ENCODE data around the gene ACSBG1. TPM values are rescaled to one million over a fixed set of nuclear protein-coding genes. Genes with fewer than 3 reads are reported as not detected.
A peak's percentile ranks its signal among the peaks of the same experiment; 100 is the strongest.

The ACSBG1 gene
- total RNA-seq, 2 donors from 2014 or later, result 7.4 TPM; not detected in 1

DNA sequence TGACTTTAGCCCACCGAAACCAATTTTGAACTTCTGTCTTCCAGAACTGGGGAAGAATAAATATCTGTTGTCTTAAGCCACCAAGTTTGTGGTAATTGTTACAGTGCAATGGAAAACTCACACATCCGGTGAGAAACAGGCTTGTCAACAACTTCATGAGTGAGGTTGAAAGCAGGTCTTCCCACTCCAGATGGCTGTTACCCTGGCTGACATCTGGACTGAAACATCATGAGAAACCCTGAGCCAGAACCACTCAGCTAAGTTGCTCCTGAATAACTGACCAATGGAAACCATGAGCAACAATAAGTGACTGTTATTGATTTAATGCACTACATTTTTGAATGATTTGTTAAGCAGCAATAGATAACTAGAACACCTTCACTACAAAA is 10.3 kb downstream of the ACSBG1 start:
- Histone ChIP-seq H3K27me3 (replicated peaks; ENCODE audit: insufficient read depth) (no peaks in the 10 kb centered on the region), H3K4me3 (no peak overlapping the region), H3K4me1 (replicated peaks) (peaks cover 4% of the 10 kb centered on the region), H3K9me3 (no peaks in the 10 kb centered on the region), H3K36me3 (no peaks in the 10 kb centered on the region), H3K27ac (no peak overlapping the region)
- no peak for DNase-seq (ENCODE audit: low spot score)
- WGBS, result 80% methylated on average over 2 of the region's 2 CpGs
- TF ChIP-seq POLR2AphosphoS5 (IDR thresholded peaks at IDR 0.05) (no peak), POLR2A (IDR thresholded peaks at IDR 0.05) (no peak)
- TF ChIP-seq, protein P1, sequence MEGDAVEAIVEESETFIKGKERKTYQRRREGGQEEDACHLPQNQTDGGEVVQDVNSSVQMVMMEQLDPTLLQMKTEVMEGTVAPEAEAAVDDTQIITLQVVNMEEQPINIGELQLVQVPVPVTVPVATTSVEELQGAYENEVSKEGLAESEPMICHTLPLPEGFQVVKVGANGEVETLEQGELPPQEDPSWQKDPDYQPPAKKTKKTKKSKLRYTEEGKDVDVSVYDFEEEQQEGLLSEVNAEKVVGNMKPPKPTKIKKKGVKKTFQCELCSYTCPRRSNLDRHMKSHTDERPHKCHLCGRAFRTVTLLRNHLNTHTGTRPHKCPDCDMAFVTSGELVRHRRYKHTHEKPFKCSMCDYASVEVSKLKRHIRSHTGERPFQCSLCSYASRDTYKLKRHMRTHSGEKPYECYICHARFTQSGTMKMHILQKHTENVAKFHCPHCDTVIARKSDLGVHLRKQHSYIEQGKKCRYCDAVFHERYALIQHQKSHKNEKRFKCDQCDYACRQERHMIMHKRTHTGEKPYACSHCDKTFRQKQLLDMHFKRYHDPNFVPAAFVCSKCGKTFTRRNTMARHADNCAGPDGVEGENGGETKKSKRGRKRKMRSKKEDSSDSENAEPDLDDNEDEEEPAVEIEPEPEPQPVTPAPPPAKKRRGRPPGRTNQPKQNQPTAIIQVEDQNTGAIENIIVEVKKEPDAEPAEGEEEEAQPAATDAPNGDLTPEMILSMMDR (IDR thresholded peaks at IDR 0.05), result no peak
- intact Hi-C loops (cut with DNase I), result no loop called here

DNA sequence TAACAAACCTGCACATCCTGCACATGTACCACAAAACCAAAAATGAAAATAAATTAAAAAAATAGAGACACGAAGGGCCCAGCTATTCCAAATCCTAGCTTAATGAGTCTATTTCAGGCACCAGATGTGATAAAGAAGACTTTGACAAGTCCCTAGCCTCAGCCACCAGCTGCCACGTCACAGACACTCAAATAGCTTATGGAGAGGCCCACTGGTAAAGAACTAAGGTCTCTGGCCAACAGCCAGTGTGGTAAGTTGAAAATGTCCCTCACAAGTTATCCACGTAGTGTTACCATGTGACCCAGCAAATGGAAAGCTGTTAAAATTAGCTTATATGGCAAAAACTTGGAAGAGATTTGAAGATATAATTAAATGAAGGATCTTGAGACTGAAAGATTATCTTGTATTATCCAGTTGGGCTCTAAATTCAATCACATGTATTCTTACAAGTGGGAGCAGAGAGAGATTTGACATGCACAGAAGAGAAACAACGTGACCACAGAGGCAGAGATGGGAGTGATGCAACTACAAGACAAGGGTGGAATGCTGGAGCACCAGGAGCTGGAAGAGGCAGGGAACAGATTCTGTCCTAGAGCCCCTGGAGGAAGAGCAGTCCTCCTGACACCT is 10.9 kb downstream of the ACSBG1 start:
- H3K9me3 ChIP-seq, result no peaks in the 10 kb centered on the region
- no peak overlapping the region for H3K4me3 ChIP-seq
- H3K36me3 ChIP-seq, result no peaks in the 10 kb centered on the region
- 62% methylated on average over 4 of the region's 4 CpGs for WGBS
- no peak for DNase-seq (ENCODE audit: low spot score)
- intact Hi-C loops (cut with DNase I), result no loop called here
- H3K27me3 ChIP-seq (replicated peaks; ENCODE audit: insufficient read depth), result no peaks in the 10 kb centered on the region
- H3K27ac ChIP-seq, result no peak overlapping the region
- TF ChIP-seq POLR2AphosphoS5 (IDR thresholded peaks at IDR 0.05), result no peak
- TF ChIP-seq, protein P1 (IDR thresholded peaks at IDR 0.05), result no peak
- no peak for TF ChIP-seq POLR2A (IDR thresholded peaks at IDR 0.05)
- H3K4me1 ChIP-seq (replicated peaks), result peaks cover 4% of the 10 kb centered on the region

DNA sequence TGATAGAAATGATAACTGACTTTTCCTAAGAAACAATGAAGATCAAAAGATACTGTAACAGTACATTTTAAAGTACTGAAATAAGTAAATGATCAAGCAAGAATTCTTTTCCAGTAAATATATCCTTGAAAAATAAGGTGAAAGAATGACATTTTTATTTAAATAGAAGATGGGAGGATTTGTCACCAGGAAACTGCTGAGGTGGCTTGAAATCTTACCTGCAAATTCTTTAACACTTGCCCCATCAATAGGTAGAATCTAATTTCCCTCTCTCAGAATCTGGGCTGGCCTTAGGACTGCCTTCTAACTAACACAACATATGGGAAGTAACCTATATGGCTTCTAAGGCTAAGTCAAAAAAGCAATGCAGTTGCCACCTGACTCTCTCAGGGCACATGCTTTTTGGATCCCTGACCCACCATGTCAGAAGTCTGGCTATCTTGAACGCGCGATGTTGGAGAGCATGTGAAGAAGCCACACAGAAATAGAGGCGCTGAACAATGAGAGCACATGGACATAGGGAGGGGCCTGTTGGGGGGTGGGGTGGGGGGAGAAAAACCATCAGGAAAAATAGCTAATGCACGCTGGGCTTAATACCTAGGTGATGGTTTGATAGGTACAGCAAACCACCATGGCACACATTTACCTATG is 11.5 kb downstream of the ACSBG1 start:
- Histone ChIP-seq H3K4me1 (replicated peaks) (peaks cover 4% of the 10 kb centered on the region), H3K27me3 (replicated peaks; ENCODE audit: insufficient read depth) (no peaks in the 10 kb centered on the region), H3K9me3 (no peaks in the 10 kb centered on the region), H3K27ac (peak overlapping the region in 1 of 2 donors; percentile 78), H3K4me3 (no peak overlapping the region), H3K36me3 (no peaks in the 10 kb centered on the region)
- no peak for TF ChIP-seq POLR2AphosphoS5 (IDR thresholded peaks at IDR 0.05)
- TF ChIP-seq POLR2A (IDR thresholded peaks at IDR 0.05), result no peak
- TF ChIP-seq, protein P1 (IDR thresholded peaks at IDR 0.05), result no peak
- WGBS, result 80% methylated on average over 5 of the region's 5 CpGs
- DNase-seq (ENCODE audit: low spot score), result no peak
- intact Hi-C loops (cut with DNase I), result no loop called here

DNA sequence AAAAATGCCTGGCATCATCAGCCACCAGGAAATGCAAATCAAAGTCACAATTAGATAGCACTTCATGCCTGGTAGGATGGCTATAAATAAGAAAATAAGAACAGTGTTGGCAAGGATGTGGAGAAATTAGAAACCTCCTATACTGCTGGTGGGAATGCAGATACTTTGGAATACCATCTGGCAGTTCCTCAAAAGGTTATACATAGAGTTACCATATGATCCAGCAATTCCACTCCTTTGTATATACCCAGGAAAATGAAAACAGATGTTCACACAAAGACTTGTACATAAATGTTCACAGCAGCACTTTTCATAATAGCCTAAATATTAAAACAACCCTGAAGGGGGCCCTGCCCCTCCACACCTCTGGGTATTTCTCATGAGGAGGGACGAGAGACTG is 13.7 kb downstream of the ACSBG1 start:
- no peaks in the 10 kb centered on the region for H3K27me3 ChIP-seq (replicated peaks; ENCODE audit: insufficient read depth)
- TF ChIP-seq POLR2A (IDR thresholded peaks at IDR 0.05) (no peak), POLR2AphosphoS5 (IDR thresholded peaks at IDR 0.05) (no peak)
- TF ChIP-seq, protein P1 (IDR thresholded peaks at IDR 0.05), result no peak
- intact Hi-C loops (cut with DNase I), result no loop called here
- 54% methylated on average over 1 of the region's 1 CpG for WGBS
- H3K4me3 ChIP-seq, result no peak overlapping the region
- no peaks in the 10 kb centered on the region for H3K9me3 ChIP-seq
- peaks cover 14% of the 10 kb centered on the region for H3K4me1 ChIP-seq (replicated peaks)
- peak overlapping the region; percentile 69 to 78 for H3K27ac ChIP-seq
- H3K36me3 ChIP-seq, result no peaks in the 10 kb centered on the region
- no peak for DNase-seq (ENCODE audit: low spot score)

Measured in prostate gland (tissue), 2 donors.